Type B pancreatic cell (in vitro differentiated cells): ENCODE measurements around the gene TNFRSF18. TPM values are rescaled to one million over a fixed set of nuclear protein-coding genes. Genes with fewer than 3 reads are reported as not detected.
A peak's percentile ranks its signal among the peaks of the same experiment; 100 is the strongest.

Experiments
- DNase-seq: peaks from one replicate; pipeline ENCODE4 v3.0.0; 2021; ENCODE audit warnings: mixed read lengths; ENCODE audit not compliant: unreplicated experiment; ENCODE audit errors: extremely low spot score
- H3K27ac Mint-ChIP-seq: 2 replicates; pipeline ENCODE4 v1.8.0; 2021; ENCODE audit warnings: mild to moderate bottlenecking, mixed read lengths
- H3K27me3 Mint-ChIP-seq: 2 replicates; pipeline ENCODE4 v1.8.0; 2021; ENCODE audit warnings: mixed read lengths
- H3K36me3 Mint-ChIP-seq: 2 replicates; pipeline ENCODE4 v1.8.0; 2021; ENCODE audit warnings: mixed read lengths
- H3K4me1 Mint-ChIP-seq: one replicate; pipeline ENCODE4 v1.8.0; 2021; ENCODE audit warnings: mixed read lengths; ENCODE audit not compliant: unreplicated experiment
- H3K4me3 Mint-ChIP-seq: 2 replicates; pipeline ENCODE4 v1.8.0; 2021; ENCODE audit warnings: mild to moderate bottlenecking, mixed read lengths
- H3K9me3 Mint-ChIP-seq: 2 replicates; pipeline ENCODE4 v1.8.0; 2021; ENCODE audit warnings: mixed read lengths
- CTCF ChIP-seq: fragments of 200-600 bp; sonication (generic); conservative IDR thresholded peaks from 2 replicates; pipeline ENCODE4 v1.5.0; 2021; ENCODE audit warnings: antibody characterized with exemption, mild to moderate bottlenecking
- total RNA-seq: library from RNA; stranded (reverse); gene quantifications from 2 replicates; pipeline ENCODE4 v1.2.1, GENCODE V29; 2021; ENCODE audit warnings: low replicate concordance

Gene TNFRSF18
- total RNA-seq, 1 donor from 2014 or later = not detected

GRCh38 chr1:1165485-1165884 lies 40.9 kb downstream of the TNFRSF18 start:
- Mint-ChIP-seq H3K27ac (peak overlapping the region; percentile 87), H3K4me1 (peaks cover 10% of the 10 kb centered on the region), H3K36me3 (no peaks in the 10 kb centered on the region), H3K27me3 (no peaks in the 10 kb centered on the region), H3K4me3 (peak overlapping the region; percentile 78), H3K9me3 (no peaks in the 10 kb centered on the region)
- no peak for TF ChIP-seq CTCF
- DNase-seq = no peak

- H3K4me3 Mint-ChIP-seq = peak overlapping the region; percentile 89
- peak overlapping the region; percentile 75 for H3K27ac Mint-ChIP-seq
Observed at GRCh38 chr1:1164701-1165451, 41.5 kb downstream of the TNFRSF18 start.

GRCh38 chr1:1164361-1164700 lies 42.1 kb downstream of the TNFRSF18 start:
- peak overlapping the region; percentile 89 for H3K4me3 Mint-ChIP-seq
- DNase-seq = no peak
- peak overlapping the region; percentile 75 for H3K27ac Mint-ChIP-seq
- no peaks in the 10 kb centered on the region for H3K27me3 Mint-ChIP-seq
- no peak for TF ChIP-seq CTCF
- no peaks in the 10 kb centered on the region for H3K9me3 Mint-ChIP-seq
- H3K36me3 Mint-ChIP-seq = no peaks in the 10 kb centered on the region
- peaks cover 10% of the 10 kb centered on the region for H3K4me1 Mint-ChIP-seq

More at GRCh38 chr1:1164701-1165451, 41.5 kb downstream of the TNFRSF18 start:
- H3K9me3 Mint-ChIP-seq = no peaks in the 10 kb centered on the region
- DNase-seq = no peak
- H3K27me3 Mint-ChIP-seq = no peaks in the 10 kb centered on the region
- no peak for TF ChIP-seq CTCF
- H3K4me1 Mint-ChIP-seq = peaks cover 10% of the 10 kb centered on the region
- no peaks in the 10 kb centered on the region for H3K36me3 Mint-ChIP-seq

- TF ChIP-seq CTCF = no peak
- Mint-ChIP-seq H3K4me3 (peak overlapping the region; percentile 89), H3K4me1 (peaks cover 10% of the 10 kb centered on the region), H3K27me3 (no peaks in the 10 kb centered on the region), H3K27ac (peak overlapping the region; percentile 75), H3K9me3 (no peaks in the 10 kb centered on the region), H3K36me3 (no peaks in the 10 kb centered on the region)
- no peak for DNase-seq
Observed at GRCh38 chr1:1163538-1164070, 42.8 kb downstream of the TNFRSF18 start.

GRCh38 chr1:1162597-1163537 lies 43.5 kb downstream of the TNFRSF18 start:
- Mint-ChIP-seq H3K27me3 (no peaks in the 10 kb centered on the region), H3K4me3 (peak overlapping the region; percentile 89), H3K27ac (peak overlapping the region; percentile 75), H3K4me1 (peaks cover 10% of the 10 kb centered on the region), H3K36me3 (no peaks in the 10 kb centered on the region), H3K9me3 (no peaks in the 10 kb centered on the region)
- no peak for DNase-seq
- TF ChIP-seq CTCF = no peak
